GM12872 (cell line): ENCODE measurements around the gene KANSL3.

Experiments used
- CTCF ChIP-seq: IDR thresholded peaks from 3 replicates; pipeline ENCODE4 v1.5.1; 2011; ENCODE audit warnings: low read depth, mild to moderate bottlenecking, low read length, moderate library complexity; ENCODE audit not compliant: insufficient read depth

The KANSL3 gene

DNA sequence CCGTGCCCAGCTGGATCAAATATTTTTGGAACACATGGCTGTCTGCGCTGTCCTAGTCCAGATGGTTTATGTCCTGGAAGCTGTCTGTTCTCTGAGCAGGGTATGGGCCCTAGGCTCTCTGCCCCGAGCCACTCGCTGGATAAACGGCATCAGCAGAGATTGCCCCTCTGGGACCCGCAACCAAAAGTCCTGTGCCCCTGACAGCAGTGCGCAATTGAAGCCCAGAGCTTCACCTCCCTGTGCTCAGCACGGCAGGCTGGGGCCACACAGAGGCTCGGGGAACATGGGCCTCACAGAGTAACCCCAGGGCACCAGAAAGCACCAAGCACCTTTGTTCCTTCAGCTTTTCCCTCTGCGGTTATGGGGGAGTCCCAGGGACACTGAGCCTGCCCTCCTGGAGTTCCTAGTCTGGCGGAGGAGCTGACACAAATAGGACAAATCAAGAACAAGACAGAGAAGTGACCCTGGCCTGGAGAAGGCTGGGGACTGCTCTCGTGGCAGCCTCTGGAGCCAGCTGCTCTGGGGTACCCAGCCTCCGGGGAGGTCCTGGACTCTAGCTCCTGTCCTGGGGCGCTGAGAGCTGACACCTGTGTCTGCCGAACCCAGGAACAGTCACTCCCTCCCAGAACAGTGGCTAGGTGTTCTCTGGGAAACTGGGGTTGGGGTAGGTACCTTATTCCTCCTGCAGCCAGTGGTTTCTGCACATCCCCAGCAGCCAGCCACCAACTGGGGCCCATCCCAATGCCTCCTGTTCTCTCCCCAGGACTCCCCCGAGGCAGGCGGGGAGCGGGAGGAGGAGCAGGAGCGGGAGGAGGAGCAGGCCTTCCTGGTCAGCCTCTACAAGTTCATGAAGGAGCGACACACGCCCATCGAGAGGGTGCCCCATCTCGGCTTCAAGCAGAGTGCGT lies 89.3 kb downstream of the KANSL3 start:
- TF ChIP-seq CTCF = no peak

DNA sequence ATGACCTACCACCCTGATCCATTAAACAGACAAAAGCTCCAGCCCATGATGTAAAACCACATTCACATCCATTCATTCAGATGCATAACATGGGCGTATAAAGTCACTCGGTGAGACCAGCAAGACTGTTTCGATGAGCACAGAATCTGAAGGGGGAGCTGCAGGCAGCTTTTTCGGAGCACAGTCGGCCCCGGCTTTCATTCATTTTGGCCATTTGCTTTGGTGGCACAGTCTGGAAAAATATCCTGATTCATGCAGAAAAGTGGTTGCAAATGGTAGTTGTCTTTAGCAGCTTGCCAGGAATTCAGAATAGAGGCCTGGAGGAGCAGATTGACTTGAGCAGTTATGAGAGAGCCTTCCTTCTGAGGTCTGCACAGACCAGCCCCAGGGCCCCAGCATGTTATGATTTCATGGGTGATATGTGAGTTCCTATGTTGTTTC lies 90.4 kb downstream of the KANSL3 start:
- no peak for TF ChIP-seq CTCF

DNA sequence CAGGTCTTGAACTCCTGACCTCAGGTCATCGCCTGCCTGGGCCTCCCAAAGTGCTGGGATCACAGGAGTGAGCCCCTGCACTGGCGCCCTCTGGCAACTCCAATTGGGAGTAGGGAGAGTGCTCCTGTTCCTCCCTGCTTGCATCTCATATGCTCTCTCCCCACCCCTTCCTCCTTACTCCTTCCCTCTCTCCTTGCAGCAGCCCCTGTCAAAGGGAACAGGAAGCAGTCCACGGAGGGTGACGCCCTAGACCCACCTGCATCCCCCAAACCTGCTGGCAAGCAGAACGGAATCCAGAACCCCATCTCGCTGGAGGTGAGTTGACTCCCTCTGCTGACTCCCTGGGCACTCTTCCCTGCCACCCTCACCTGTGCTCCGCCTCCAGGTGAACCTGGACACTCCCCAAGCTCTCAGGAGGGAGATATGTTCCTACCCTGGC lies 90.9 kb downstream of the KANSL3 start:
- TF ChIP-seq CTCF = no peak

- no peak for TF ChIP-seq CTCF
Observed at GRCh38 chr2:96546797-96547196, 91.3 kb downstream of the KANSL3 start.

- TF ChIP-seq CTCF = no peak
Observed at GRCh38 chr2:96546321-96546720, 91.8 kb downstream of the KANSL3 start.
